Measurements from ENCODE around the gene NQO2.

DNA sequence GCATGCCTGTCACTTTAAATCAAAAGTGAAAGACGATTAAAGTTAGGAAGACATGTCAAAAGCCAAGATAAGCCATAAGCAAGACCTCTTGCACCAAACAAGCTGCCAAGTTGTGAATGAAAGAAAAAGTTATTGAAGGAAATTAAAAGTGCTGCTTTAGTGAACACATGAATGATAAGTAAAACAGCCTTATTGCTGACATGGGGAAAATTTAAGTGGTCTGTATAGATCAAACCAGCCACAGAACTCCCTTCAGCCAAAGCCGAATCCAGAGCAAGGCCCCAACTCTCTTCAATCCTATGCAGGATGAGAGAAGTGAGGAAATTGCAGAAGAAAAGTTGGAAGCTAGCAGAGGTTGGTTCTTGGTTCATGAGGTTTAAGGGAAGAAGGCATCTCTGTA, 59.3 kb downstream of the NQO2 start:
- TF ChIP-seq CTCF (IDR thresholded peaks at IDR 0.05) (no peak), POLR2A (IDR thresholded peaks at IDR 0.05) (no peak)

All from lower leg skin (tissue), 3 donors.